Measurements from ENCODE around the gene USE1. TPM values are rescaled to one million over a fixed set of nuclear protein-coding genes. Genes with fewer than 3 reads are reported as not detected.

Gene USE1
- total and polyA plus RNA-seq, 4 donors, result 22.0 to 60.1 (median 34.8) TPM

GRCh38 chr19:17236811-17237543 lies 21.8 kb downstream of the USE1 start:
- 82 to 84% methylated on average over 18 of the region's 18 CpGs for WGBS, 2 donors
- H3K9me3 ChIP-seq (ENCODE audit: control insufficient read depth in 4 of 4, insufficient read depth in 3 of 4, low read length in 3 of 4), result no peaks in the 10 kb centered on the region
- no peak for DNase-seq
- H3K36me3 ChIP-seq (ENCODE audit: control insufficient read depth in 4 of 4, insufficient read depth in 4 of 4, low read length in 4 of 4), result peaks cover 0 to 12% (median 8%) of the 10 kb centered on the region in 4 donors
- no peak overlapping the region for H3K9ac ChIP-seq (ENCODE audit: insufficient read depth in 1 of 2, low read length in 2 of 2)
- ATAC-seq (ENCODE audit: insufficient read depth, low FRiP score), result no peak
- H3K27me3 ChIP-seq (ENCODE audit: control insufficient read depth in 3 of 3, insufficient read depth in 3 of 3, low read length in 2 of 3), result no peaks in the 10 kb centered on the region
- TF ChIP-seq, protein P1, sequence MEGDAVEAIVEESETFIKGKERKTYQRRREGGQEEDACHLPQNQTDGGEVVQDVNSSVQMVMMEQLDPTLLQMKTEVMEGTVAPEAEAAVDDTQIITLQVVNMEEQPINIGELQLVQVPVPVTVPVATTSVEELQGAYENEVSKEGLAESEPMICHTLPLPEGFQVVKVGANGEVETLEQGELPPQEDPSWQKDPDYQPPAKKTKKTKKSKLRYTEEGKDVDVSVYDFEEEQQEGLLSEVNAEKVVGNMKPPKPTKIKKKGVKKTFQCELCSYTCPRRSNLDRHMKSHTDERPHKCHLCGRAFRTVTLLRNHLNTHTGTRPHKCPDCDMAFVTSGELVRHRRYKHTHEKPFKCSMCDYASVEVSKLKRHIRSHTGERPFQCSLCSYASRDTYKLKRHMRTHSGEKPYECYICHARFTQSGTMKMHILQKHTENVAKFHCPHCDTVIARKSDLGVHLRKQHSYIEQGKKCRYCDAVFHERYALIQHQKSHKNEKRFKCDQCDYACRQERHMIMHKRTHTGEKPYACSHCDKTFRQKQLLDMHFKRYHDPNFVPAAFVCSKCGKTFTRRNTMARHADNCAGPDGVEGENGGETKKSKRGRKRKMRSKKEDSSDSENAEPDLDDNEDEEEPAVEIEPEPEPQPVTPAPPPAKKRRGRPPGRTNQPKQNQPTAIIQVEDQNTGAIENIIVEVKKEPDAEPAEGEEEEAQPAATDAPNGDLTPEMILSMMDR (IDR thresholded peaks at IDR 0.05; ENCODE audit: control extremely low read depth, extremely low read depth), result no peak
- peaks cover 0 to 14% (median 3%) of the 10 kb centered on the region in 5 donors for H3K4me1 ChIP-seq (ENCODE audit: control insufficient read depth in 5 of 5, insufficient read depth in 5 of 5, low read length in 5 of 5)
- H3K27ac ChIP-seq (ENCODE audit: low read depth in 1 of 2, low read length in 1 of 2), result peak overlapping the region in 1 of 2 donors; percentile 15
- H3K4me3 ChIP-seq, result no peak overlapping the region

DNA sequence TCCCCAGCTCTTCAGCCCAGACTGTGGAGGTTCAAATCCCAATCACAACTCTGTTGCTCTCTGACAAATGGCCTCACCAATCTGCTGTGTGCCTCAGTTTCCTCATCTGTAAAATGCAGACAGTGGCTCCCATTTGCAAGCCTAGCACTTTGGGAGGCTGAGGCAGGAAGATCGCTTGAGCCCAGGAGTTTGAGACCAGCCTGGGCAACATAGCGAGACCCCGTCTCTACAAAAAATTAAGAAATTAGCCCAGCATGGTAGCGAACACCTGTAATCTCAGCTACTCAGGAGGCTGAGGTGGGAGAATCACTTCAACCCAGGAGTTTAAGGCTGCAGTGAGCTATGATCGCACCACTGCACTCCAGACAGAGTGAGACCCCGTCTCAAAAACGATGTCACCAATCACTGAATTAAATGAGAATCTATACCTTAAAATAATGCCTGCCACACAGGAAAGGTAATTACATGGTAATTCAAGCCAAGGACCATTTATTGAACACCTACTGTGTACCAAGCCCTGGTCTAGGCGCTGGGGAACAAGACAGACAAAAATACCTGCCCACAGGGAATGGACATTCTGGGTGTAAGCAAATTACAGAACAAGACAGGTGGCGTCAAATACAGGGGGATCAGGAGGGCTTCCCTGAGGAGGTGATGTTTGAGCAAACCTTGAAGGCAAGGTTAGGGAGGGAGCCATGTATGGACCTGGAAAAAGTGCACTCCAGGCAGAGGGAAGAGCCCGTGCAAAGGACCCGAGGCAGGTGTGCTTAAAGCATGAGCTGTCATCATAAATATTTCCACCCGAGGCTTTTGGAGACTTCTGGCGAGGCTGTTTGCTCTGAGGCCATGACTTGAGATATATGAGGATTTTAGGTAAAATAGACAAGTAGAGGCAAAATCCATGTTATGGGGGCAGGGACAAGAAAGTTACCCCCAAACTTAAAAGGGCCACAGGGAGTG lies 22.9 kb downstream of the USE1 start:
- TF ChIP-seq, protein P1 (IDR thresholded peaks at IDR 0.05; ENCODE audit: control extremely low read depth, extremely low read depth), result no peak
- Histone ChIP-seq H3K9me3 (ENCODE audit: control insufficient read depth in 4 of 4, insufficient read depth in 3 of 4, low read length in 3 of 4) (no peaks in the 10 kb centered on the region), H3K27me3 (ENCODE audit: control insufficient read depth in 3 of 3, insufficient read depth in 3 of 3, low read length in 2 of 3) (no peaks in the 10 kb centered on the region), H3K27ac (ENCODE audit: low read depth in 1 of 2, low read length in 1 of 2) (no peak overlapping the region), H3K36me3 (ENCODE audit: control insufficient read depth in 4 of 4, insufficient read depth in 4 of 4, low read length in 4 of 4) (peaks cover 0 to 9% (median 6%) of the 10 kb centered on the region in 4 donors), H3K9ac (ENCODE audit: insufficient read depth in 1 of 2, low read length in 2 of 2) (no peak overlapping the region), H3K4me3 (no peak overlapping the region), H3K4me1 (ENCODE audit: control insufficient read depth in 5 of 5, insufficient read depth in 5 of 5, low read length in 5 of 5) (peaks cover 0 to 18% (median 4%) of the 10 kb centered on the region in 5 donors)
- no peak for ATAC-seq (ENCODE audit: insufficient read depth, low FRiP score)
- 94 to 96% methylated on average over 13 of the region's 13 CpGs for WGBS, 2 donors
- no peak for DNase-seq

DNA sequence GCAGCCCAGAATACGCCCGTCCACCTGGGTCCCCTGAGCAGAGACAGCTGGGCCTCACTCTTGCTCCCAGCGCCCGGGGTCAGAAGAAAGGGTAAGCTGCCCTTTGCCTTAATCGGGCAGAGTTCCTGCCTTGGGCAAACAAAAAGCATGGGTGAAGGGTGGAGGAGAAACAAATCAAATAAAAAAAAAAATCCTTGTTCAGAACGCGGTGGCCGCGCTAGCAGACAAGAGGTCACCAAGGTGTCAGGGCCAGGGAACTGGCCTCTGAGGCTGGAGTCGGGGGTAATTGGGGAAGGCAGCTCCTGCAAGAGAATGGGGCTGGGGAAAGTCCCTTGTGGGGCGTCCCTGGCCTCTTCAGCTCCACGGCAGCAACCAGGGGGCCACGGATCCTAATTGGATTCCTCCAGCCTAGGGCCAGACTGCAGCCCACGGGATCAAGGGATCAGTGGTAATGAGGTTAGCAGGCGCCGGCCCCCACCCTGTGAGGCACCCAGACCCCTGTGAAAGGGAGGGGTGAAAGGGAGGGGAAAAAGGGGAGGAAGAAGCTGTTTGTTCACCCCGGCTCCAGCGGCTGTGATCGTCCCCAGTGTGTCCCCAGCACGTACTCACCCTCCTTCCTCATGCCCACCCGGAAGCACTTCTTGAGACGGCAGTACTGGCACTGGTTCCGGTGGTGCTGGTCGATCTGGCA lies 25.1 kb downstream of the USE1 start:
- WGBS, 2 donors, result 64 to 75% methylated on average over 24 of the region's 24 CpGs
- H3K36me3 ChIP-seq (ENCODE audit: control insufficient read depth in 4 of 4, insufficient read depth in 4 of 4, low read length in 4 of 4), result peaks cover 0 to 9% (median 6%) of the 10 kb centered on the region in 4 donors
- ATAC-seq (ENCODE audit: insufficient read depth, low FRiP score) (no peak), DNase-seq (no peak)
- TF ChIP-seq, protein P1 (IDR thresholded peaks at IDR 0.05; ENCODE audit: control extremely low read depth, extremely low read depth), result no peak
- H3K9me3 ChIP-seq (ENCODE audit: control insufficient read depth in 4 of 4, insufficient read depth in 3 of 4, low read length in 3 of 4), result no peaks in the 10 kb centered on the region
- no peak overlapping the region for H3K4me3 ChIP-seq
- peaks cover 0 to 14% (median 9%) of the 10 kb centered on the region in 5 donors for H3K4me1 ChIP-seq (ENCODE audit: control insufficient read depth in 5 of 5, insufficient read depth in 5 of 5, low read length in 5 of 5)
- H3K27me3 ChIP-seq (ENCODE audit: control insufficient read depth in 3 of 3, insufficient read depth in 3 of 3, low read length in 2 of 3), result no peaks in the 10 kb centered on the region
- peak overlapping the region in 1 of 2 donors; percentile 13 for H3K9ac ChIP-seq (ENCODE audit: insufficient read depth in 1 of 2, low read length in 2 of 2)
- H3K27ac ChIP-seq (ENCODE audit: low read depth in 1 of 2, low read length in 1 of 2), result no peak overlapping the region
